HG03066 (cell line): ENCODE data around the gene SLC25A20.
"Not testable (repeated sequence)": the region's sequence is repeated elsewhere in the genome, so short reads cannot be mapped to it uniquely, and the experiment has no call there.

Experiments used
- ATAC-seq: cut with Tn5 transposase; IDR thresholded peaks from one replicate; pipeline ENCODE4 v1.9.1; 2021; ENCODE audit warnings: low read depth; ENCODE audit not compliant: unreplicated experiment

Gene SLC25A20

GRCh38 chr3:48847504-48848423 is 50.9 kb downstream of the SLC25A20 start, which contains the start of gene PRKAR2A:
TSS of gene PRKAR2A (minus strand) at chr3:48847874. CDS start at chr3:48847596, 278 bp downstream.
- ATAC-seq = peak; percentile 86

- peak; percentile 41 for ATAC-seq
These were observed 51.6 kb downstream of the SLC25A20 start for GRCh38 chr3:48847053-48847503.

DNA sequence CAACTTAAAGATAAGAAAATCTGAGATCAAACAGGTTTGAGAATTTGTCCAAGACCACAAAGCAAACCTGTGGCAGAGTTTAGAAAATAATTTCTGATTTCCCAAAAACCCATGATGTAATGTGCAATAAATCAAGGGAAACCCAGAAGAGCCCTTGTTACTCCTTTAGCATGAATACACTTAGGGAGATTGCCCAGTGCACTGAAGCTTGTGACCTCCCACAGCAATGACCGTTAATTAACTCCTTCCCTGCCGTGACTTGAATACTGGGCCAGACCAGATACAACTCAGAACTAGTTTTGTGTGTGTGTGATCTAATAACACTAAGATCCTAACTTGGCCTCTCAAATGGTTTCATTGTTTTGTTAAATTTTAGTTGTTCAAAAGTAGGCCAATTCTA is 53.5 kb downstream of the SLC25A20 start:
- no peak for ATAC-seq

GRCh38 chr3:48837163-48837562 is 61.5 kb downstream of the SLC25A20 start:
- ATAC-seq = no peak

- no peak for ATAC-seq
These were observed 62.9 kb downstream of the SLC25A20 start for GRCh38 chr3:48835650-48836366.

DNA sequence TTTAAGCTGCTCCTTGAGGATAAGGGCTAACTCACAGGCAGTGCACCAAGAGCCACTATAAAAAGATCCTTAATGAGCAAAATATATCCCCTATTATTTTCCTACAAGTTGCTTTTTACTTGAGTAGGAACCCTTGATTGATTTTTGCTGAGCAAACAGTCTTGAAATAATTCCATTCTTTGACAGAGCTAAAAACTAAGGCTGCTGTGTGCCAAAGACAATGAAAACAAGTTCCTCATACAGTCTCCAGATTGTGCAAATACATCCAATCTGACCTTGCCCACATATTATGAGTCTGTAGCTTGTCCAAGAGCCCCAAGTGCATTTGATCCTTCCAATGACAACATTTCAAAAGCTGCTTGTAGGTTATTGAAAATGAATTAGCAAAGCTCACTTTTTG is 66.0 kb downstream of the SLC25A20 start:
- ATAC-seq = no peak

GRCh38 chr3:48830715-48831114 is 68.0 kb downstream of the SLC25A20 start:
- ATAC-seq = no peak

- ATAC-seq = not testable (repeated sequence)
These were observed 69.2 kb downstream of the SLC25A20 start for GRCh38 chr3:48829525-48829924.

GRCh38 chr3:48827874-48828273 is 70.8 kb downstream of the SLC25A20 start:
- ATAC-seq = not testable (repeated sequence)

DNA sequence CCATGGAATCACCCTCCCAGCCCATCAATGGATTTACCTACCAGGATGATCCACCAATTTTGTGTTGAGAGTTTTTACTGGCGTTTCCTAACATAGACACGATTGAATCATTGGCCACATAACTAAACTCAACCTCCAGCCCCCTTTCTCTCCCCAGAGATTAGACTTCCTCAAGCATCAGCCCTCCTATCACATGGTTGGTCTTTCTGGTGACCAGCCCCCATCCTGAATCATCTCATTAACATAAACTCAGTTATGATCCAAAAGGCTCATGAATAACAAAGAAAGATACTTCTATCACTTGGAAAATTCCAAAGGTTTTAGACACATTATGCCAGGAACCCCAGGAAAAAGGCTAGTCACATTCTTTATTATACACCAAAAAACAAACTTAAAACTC is 72.2 kb downstream of the SLC25A20 start:
- ATAC-seq = no peak

- ATAC-seq = no peak
These were observed 77.9 kb downstream of the SLC25A20 start for GRCh38 chr3:48820612-48821324.

- no peak for ATAC-seq
These were observed 79.2 kb downstream of the SLC25A20 start for GRCh38 chr3:48819234-48820221.

DNA sequence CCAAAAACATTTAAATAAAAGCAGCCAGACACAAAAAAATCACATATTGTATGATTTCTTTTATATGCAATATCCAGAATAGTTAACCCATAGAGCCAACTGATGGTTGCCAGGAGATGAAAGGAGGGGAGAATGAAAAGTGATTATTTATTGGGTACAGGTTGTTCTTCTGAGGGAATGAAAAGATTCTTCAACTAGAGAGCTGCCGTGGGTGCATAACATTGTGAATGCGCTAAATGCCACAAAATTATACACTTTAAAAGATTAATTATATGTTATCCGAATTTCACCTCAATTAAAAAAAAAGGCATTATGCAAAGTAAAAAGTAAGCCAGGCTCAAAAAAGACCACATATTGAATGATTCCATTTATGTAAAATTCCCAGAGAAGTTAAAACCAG is 87.2 kb downstream of the SLC25A20 start:
- no peak for ATAC-seq
